Measurements from ENCODE around the gene ESRRB.

The ESRRB gene

GRCh38 chr14:76343386-76343785 lies 32.6 kb upstream of the ESRRB start:
- Histone ChIP-seq H3K9me2 (ENCODE audit: low read depth, low read length) (no peaks in the 10 kb centered on the region), H3K27me3 (ENCODE audit: insufficient read depth, low read length) (no peaks in the 10 kb centered on the region), H3K4me3 (ENCODE audit: low read depth, low read length, poor library complexity, severe bottlenecking) (no peak overlapping the region), H3F3A (ENCODE audit: insufficient read depth, low read length) (no peaks in the 10 kb centered on the region), H3K9ac (ENCODE audit: low read length) (no peak overlapping the region), H2AFZ (ENCODE audit: low read length) (no peak overlapping the region), H4K20me1 (ENCODE audit: insufficient read depth, low read length) (no peaks in the 10 kb centered on the region), H3K9me3 (ENCODE audit: low read length) (no peaks in the 10 kb centered on the region), H3K36me3 (ENCODE audit: insufficient read depth, low read length) (no peaks in the 10 kb centered on the region), H3K27ac (ENCODE audit: low read depth, low read length, poor library complexity, severe bottlenecking) (no peak overlapping the region), H3K4me2 (ENCODE audit: low read length) (no peak overlapping the region), H3K79me2 (ENCODE audit: insufficient read depth, low read length) (no peaks in the 10 kb centered on the region), H3K4me1 (ENCODE audit: insufficient read depth, low read length, severe bottlenecking) (no peaks in the 10 kb centered on the region)
- TF ChIP-seq EZH2 (IDR thresholded peaks at IDR 0.05; ENCODE audit: borderline replicate concordance, low read length) (no peak), CTCF (IDR thresholded peaks at IDR 0.05; ENCODE audit: low read length) (no peak)

- Histone ChIP-seq H3K27me3 (ENCODE audit: insufficient read depth, low read length) (no peaks in the 10 kb centered on the region), H3K4me2 (ENCODE audit: low read length) (no peak overlapping the region), H3K4me1 (ENCODE audit: insufficient read depth, low read length, severe bottlenecking) (no peaks in the 10 kb centered on the region), H3K27ac (ENCODE audit: low read depth, low read length, poor library complexity, severe bottlenecking) (no peak overlapping the region), H3K9ac (ENCODE audit: low read length) (no peak overlapping the region), H3K36me3 (ENCODE audit: insufficient read depth, low read length) (no peaks in the 10 kb centered on the region), H3K79me2 (ENCODE audit: insufficient read depth, low read length) (no peaks in the 10 kb centered on the region), H3K4me3 (ENCODE audit: low read depth, low read length, poor library complexity, severe bottlenecking) (no peak overlapping the region), H3F3A (ENCODE audit: insufficient read depth, low read length) (no peaks in the 10 kb centered on the region), H2AFZ (ENCODE audit: low read length) (no peak overlapping the region), H3K9me3 (ENCODE audit: low read length) (no peaks in the 10 kb centered on the region), H3K9me2 (ENCODE audit: low read depth, low read length) (no peaks in the 10 kb centered on the region), H4K20me1 (ENCODE audit: insufficient read depth, low read length) (no peaks in the 10 kb centered on the region)
- TF ChIP-seq EZH2 (IDR thresholded peaks at IDR 0.05; ENCODE audit: borderline replicate concordance, low read length), result no peak
- no peak for TF ChIP-seq CTCF (IDR thresholded peaks at IDR 0.05; ENCODE audit: low read length)
Observed at GRCh38 chr14:76346391-76347160, 29.4 kb upstream of the ESRRB start.

GRCh38 chr14:76348898-76349297 lies 27.0 kb upstream of the ESRRB start:
- H3F3A ChIP-seq (ENCODE audit: insufficient read depth, low read length), result no peaks in the 10 kb centered on the region
- H3K79me2 ChIP-seq (ENCODE audit: insufficient read depth, low read length), result no peaks in the 10 kb centered on the region
- no peaks in the 10 kb centered on the region for H3K27me3 ChIP-seq (ENCODE audit: insufficient read depth, low read length)
- no peaks in the 10 kb centered on the region for H4K20me1 ChIP-seq (ENCODE audit: insufficient read depth, low read length)
- H3K27ac ChIP-seq (ENCODE audit: low read depth, low read length, poor library complexity, severe bottlenecking), result no peak overlapping the region
- no peaks in the 10 kb centered on the region for H3K4me1 ChIP-seq (ENCODE audit: insufficient read depth, low read length, severe bottlenecking)
- H3K9me3 ChIP-seq (ENCODE audit: low read length), result no peaks in the 10 kb centered on the region
- no peak overlapping the region for H3K4me2 ChIP-seq (ENCODE audit: low read length)
- no peak overlapping the region for H3K9ac ChIP-seq (ENCODE audit: low read length)
- no peak overlapping the region for H3K4me3 ChIP-seq (ENCODE audit: low read depth, low read length, poor library complexity, severe bottlenecking)
- no peak overlapping the region for H2AFZ ChIP-seq (ENCODE audit: low read length)
- TF ChIP-seq EZH2 (IDR thresholded peaks at IDR 0.05; ENCODE audit: borderline replicate concordance, low read length) (no peak), CTCF (IDR thresholded peaks at IDR 0.05; ENCODE audit: low read length) (no peak)
- no peaks in the 10 kb centered on the region for H3K36me3 ChIP-seq (ENCODE audit: insufficient read depth, low read length)
- H3K9me2 ChIP-seq (ENCODE audit: low read depth, low read length), result no peaks in the 10 kb centered on the region

All from OCI-LY1 (cell line).